HG03064 (cell line): ENCODE measurements around the gene EIPR1.

Experiments used
- ATAC-seq: cut with Tn5 transposase; IDR thresholded peaks from one replicate; pipeline ENCODE4 v1.9.1; 2021; ENCODE audit warnings: low read depth; ENCODE audit not compliant: unreplicated experiment

Gene EIPR1

DNA sequence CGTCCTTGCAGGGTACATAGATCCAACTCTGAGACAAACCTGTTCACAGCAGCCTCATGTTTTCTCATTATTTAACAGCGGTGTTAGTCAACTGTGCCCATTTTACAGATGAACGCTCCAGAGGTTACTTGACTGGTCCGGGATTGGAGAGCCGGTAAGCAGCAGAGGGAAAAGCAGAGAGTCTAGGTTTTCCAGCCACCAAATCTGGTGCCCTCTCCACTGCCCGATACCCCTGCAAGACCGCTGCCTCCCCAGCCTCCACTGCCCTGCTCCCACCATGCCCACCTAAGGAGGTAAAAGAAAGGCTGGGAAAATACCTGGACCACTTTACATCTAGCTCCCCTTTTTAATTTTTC, 51.5 kb downstream of the EIPR1 start:
- ATAC-seq: no peak

- ATAC-seq: no peak
Observed at GRCh38 chr2:3325458-3326181, 52.0 kb downstream of the EIPR1 start.

- ATAC-seq: no peak
Observed at GRCh38 chr2:3324404-3325281, 53.0 kb downstream of the EIPR1 start.

- ATAC-seq: no peak
Observed at GRCh38 chr2:3324036-3324386, 53.6 kb downstream of the EIPR1 start.

GRCh38 chr2:3323360-3324035, 54.1 kb downstream of the EIPR1 start:
- no peak for ATAC-seq

- no peak for ATAC-seq
Observed at GRCh38 chr2:3322311-3322970, 55.2 kb downstream of the EIPR1 start.

- no peak for ATAC-seq
Observed at GRCh38 chr2:3321825-3322224, 55.8 kb downstream of the EIPR1 start.

DNA sequence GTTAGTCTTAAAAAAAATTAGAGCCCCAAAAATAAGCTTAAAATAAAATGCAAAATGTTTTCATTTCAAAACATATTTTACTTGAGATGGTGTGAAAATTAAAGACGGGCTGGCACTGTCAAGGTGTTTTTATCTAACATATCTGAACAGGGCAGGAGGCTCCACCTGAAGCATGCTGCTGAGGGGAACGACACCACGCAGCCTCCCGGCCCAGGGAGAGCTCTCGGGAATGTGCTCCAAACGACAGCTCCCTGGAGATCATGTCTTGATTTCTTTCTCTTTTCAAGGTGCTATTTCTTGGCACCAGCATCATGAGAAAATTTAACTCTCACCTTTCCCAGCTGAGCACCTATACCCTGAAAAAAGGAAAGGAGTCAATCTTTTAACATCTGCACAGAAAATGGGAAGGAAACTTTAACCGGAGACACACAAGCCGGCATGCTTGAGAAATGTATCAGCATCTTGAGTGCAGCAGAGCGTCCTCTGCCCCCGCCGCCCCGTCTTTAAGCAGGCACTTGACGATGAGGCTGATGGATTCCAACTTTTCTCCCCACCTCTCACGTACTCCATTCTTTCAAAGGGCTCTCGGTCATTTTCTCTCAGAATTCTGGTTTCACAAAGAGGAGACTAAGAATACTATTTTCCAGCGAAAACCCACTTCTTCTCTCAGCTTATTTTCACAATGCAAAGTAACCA, 56.6 kb downstream of the EIPR1 start:
- no peak for ATAC-seq

DNA sequence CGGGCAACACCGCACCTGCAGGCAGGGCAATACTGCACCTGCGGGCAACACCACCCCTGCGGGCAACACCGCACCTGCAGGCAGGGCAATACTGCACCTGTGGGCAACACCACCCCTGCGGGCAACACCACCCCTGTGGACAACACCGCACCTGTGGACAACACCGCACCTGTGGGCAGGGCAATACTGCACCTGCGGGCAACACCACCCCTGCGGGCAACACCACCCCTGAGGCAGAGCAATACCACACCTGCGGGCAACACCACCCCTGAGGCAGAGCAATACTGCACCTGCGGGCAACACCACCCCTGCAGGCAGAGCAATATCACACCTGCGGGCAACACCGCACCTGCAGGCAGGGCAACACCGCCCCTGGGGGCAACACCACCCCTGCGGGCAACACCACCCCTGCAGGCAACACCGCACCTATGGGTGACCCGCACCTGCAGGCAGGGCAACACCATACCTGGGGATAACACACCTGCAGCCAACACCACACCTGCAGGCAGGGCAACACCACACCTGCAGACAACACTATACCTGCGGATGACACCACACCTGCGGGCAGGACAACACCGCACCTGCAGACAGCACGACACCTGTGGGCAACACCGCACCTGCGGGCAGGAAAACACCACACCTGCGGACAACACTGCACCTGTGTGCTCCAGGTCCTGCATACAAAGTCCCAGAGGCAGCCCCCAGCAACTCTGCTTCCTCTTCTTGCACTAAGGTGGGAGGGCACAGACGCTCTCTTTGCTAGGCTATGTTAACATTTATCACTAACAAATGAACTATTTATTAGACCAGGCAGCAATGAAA, 57.7 kb downstream of the EIPR1 start:
- ATAC-seq: no peak

GRCh38 chr2:3319134-3319533, 58.5 kb downstream of the EIPR1 start:
- ATAC-seq: no peak

- no peak for ATAC-seq
Observed at GRCh38 chr2:3317871-3318590, 59.6 kb downstream of the EIPR1 start.

DNA sequence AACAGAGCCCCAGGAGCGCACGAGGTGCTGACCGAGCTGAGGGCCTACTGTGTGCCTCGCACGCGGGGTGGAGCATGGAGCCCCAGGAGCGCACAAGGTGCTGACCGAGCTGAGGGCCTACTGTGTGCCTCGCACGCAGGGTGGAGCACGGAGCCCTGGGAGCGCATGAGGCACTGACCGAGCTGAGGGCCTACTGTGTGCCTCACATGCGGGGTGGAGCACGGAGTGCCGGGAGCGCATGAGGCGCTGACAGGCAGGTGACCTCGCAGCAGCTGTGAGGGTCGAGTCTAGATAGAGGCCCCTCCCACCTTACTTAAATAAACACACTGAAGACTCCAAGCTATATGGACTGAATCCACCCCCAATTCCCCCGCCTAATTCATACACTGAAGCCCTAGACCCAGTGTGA, 60.3 kb downstream of the EIPR1 start:
- ATAC-seq: no peak

GRCh38 chr2:3316456-3317276, 61.0 kb downstream of the EIPR1 start:
- ATAC-seq: no peak

GRCh38 chr2:3314626-3315025, 63.0 kb downstream of the EIPR1 start:
- no peak for ATAC-seq

- ATAC-seq: no peak
Observed at GRCh38 chr2:3313781-3314375, 63.7 kb downstream of the EIPR1 start.

DNA sequence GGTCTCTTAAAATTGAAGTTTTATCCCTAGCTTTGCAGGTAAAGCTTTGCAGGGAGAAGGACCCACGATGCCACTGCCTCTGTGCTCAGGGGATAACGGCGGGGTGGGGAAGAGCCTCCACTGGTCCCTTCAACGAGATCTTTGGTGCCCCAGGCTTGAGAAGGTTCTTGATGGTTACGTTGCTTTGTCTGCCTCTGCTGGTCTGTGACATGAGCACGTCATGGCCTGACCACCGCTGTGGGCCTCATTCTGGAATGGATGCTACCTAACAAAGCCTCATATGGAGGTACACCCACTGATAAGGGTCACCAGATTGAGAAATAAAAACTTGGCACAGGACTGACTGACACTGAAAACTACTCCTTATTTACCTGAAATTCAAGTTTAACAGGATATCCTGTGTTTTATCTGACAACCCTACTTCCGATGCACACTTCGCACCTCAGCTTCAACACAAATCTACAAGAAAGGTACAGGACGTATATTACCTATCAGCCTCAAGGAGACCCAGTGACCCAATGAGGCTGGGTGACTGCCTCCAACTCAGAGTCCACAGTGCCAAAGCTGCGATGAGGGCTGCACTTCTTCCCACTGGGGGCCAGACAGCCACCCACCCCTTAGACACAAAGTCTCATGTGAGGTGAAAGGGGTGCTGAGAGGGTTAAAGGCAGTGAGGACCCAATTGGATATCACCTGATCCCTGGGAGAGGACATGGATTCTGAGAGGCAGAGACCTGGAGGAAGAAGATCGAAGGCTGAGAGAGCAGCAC, 64.9 kb downstream of the EIPR1 start:
- no peak for ATAC-seq

DNA sequence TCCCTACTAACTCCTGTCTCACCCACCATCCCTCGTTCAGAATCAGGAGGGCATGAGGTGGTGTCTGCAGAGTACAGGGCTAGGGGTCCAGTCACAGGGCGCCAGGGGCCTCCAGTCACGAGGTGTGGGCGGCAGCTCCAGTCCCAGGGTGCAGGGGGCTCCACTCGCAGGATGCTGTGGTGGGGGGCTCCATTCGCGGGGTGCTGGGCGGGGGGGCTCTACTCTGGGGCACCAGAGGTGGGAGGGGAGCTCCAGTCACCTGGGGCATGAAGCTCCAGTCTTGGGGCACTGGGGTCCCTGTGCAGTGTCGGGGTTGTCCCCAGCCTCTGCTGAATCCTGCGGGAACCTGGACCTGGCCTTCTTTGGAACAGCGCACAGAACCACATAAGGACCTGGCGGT, 66.0 kb downstream of the EIPR1 start:
- no peak for ATAC-seq
